Immature natural killer cell (primary cell): ENCODE measurements around the gene CA7. TPM values are rescaled to one million over a fixed set of nuclear protein-coding genes. Genes with fewer than 3 reads are reported as not detected.
A peak's percentile ranks its signal among the peaks of the same experiment; 100 is the strongest.
"Not testable (repeated sequence)": the region's sequence is repeated elsewhere in the genome, so short reads cannot be mapped to it uniquely, and the experiment has no call there.

Experiments used
- DNase-seq, 3 donors: peaks; one replicate each; pipeline ENCODE4 v3.0.0; 2022; ENCODE audit warnings: mixed read lengths in 1 of 3
- H3K27ac Mint-ChIP-seq, 6 donors: one replicate each; pipeline ENCODE4 v1.8.0; 2020; ENCODE audit warnings: mixed read lengths in 6 of 6, mild to moderate bottlenecking in 5 of 6, inconsistent platforms in 4 of 6, moderate library complexity in 3 of 6
- H3K27me3 Mint-ChIP-seq, 3 donors: one replicate each; pipeline ENCODE4 v1.8.0; 2020 to 2021; ENCODE audit warnings: low read depth in 3 of 3, mild to moderate bottlenecking in 3 of 3, mixed read lengths in 3 of 3, moderate library complexity in 3 of 3, inconsistent platforms in 1 of 3
- H3K36me3 Mint-ChIP-seq, 3 donors: one replicate each; pipeline ENCODE4 v1.8.0; 2020; ENCODE audit warnings: mixed read lengths in 3 of 3, inconsistent platforms in 2 of 3, mild to moderate bottlenecking in 2 of 3
- H3K4me1 Mint-ChIP-seq, 2 donors: one replicate each; pipeline ENCODE4 v1.8.0; 2020; ENCODE audit warnings: inconsistent platforms in 2 of 2, mild to moderate bottlenecking in 2 of 2, mixed read lengths in 2 of 2, moderate library complexity in 1 of 2
- H3K4me3 Mint-ChIP-seq, 5 donors: one replicate each; pipeline ENCODE4 v1.8.0; 2020; ENCODE audit warnings: mild to moderate bottlenecking in 5 of 5, mixed read lengths in 5 of 5, inconsistent platforms in 3 of 5, moderate library complexity in 3 of 5
- H3K9me3 Mint-ChIP-seq, 6 donors: one replicate each; pipeline ENCODE4 v1.8.0; 2020; ENCODE audit warnings: mild to moderate bottlenecking in 6 of 6, mixed read lengths in 6 of 6, inconsistent platforms in 4 of 6, moderate library complexity in 3 of 6
- polyA plus RNA-seq, 3 donors: library from polyadenylated mRNA; unstranded; fragments of 300-500 nt; fragmentation: Illumina TruSeq; gene quantifications; one replicate each; pipeline ENCODE4 v1.2.3, GENCODE V29; 2021

CA7 gene
- polyA plus RNA-seq, 3 donors from 2014 or later = 0.12 to 0.25 (median 0.17) TPM

DNA sequence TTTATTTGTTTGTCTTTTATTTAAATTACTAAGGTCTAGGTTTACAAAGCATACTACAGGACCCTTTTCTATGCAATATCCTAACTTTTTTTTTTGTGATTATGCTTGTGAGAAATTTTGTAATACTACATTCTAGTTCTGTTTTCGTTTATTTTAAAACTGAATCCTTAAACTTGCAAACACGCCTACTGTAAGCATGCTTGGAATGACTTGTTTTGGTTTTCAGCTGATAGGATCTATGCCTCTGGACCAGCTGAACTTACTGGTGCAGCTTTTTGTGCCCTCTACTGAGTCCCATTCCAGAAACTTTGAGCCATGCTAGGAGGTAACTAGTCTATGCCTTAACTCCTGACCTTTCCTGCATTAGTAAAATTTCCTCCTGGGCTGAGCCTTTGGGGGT lies 42.1 kb downstream of the CA7 start:
- no peak overlapping the region for H3K27ac Mint-ChIP-seq
- no peak overlapping the region for H3K4me3 Mint-ChIP-seq
- H3K9me3 Mint-ChIP-seq = no peaks in the 10 kb centered on the region

DNA sequence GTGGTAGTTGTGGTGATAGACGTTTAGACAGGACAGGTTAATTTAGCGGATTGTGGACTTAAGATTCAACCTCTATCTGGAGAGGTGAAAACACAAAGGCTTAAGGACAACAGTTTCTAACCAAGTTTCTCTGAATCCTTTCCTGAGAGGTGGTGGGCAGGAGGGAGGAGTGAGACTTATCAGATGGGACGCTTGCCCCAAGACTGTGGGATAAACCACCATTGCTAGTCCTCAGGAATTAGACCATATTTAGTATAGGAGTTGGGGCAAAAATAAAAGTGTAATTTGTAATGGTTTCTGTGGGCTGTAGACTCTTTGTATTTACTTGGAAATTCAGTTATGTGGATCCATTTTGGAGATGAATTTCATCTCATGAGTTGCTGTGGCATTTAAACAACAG lies 42.7 kb downstream of the CA7 start:
- no peak overlapping the region for H3K4me3 Mint-ChIP-seq
- DNase-seq = no peak
- no peaks in the 10 kb centered on the region for H3K9me3 Mint-ChIP-seq
- H3K4me1 Mint-ChIP-seq = peaks cover 3 to 29% of the 10 kb centered on the region in 2 donors
- H3K27ac Mint-ChIP-seq = peak overlapping the region in 3 of 6 donors; percentile 29 to 88 (median 51)
- peaks cover 6 to 24% (median 10%) of the 10 kb centered on the region in 3 donors for H3K36me3 Mint-ChIP-seq
- H3K27me3 Mint-ChIP-seq = peaks cover 0 to 1% (median 0%) of the 10 kb centered on the region in 3 donors

More for the DNA sequence above, 42.1 kb downstream of the CA7 start:
- peaks cover 0 to 2% (median 0%) of the 10 kb centered on the region in 3 donors for H3K27me3 Mint-ChIP-seq
- DNase-seq = no peak
- H3K36me3 Mint-ChIP-seq = peaks cover 6 to 24% (median 10%) of the 10 kb centered on the region in 3 donors
- H3K4me1 Mint-ChIP-seq = peaks cover 3 to 33% of the 10 kb centered on the region in 2 donors

GRCh38 chr16:66888647-66889615 lies 44.7 kb downstream of the CA7 start:
- Mint-ChIP-seq H3K27me3 (no peaks in the 10 kb centered on the region), H3K4me1 (peaks cover 5 to 19% of the 10 kb centered on the region in 2 donors), H3K9me3 (no peaks in the 10 kb centered on the region), H3K36me3 (peaks cover 6 to 24% (median 10%) of the 10 kb centered on the region in 3 donors), H3K27ac (peak overlapping the region in 2 of 6 donors; percentile 9 to 23), H3K4me3 (no peak overlapping the region)
- no peak for DNase-seq

DNA sequence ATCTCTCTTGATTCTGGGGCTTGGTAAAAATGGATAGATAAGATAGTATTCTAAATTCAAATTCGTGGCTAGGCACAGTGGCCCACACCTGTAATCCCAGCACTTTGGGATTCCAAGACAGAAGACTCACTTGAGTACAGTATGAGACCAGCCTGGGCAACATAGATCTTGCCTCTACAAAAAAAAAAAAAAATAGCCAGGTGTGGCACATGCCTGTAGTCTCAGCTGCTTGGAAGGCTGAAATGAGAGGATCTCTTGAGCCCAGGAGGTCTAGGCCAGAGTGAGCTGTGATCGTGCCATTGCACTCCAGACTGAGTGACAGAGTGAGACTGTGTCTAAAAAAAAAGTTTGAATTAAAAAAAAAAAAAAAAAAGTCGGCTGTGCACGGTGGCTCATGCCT lies 45.4 kb downstream of the CA7 start:
- no peaks in the 10 kb centered on the region for H3K27me3 Mint-ChIP-seq
- no peaks in the 10 kb centered on the region for H3K9me3 Mint-ChIP-seq
- no peak for DNase-seq
- peaks cover 6 to 19% (median 6%) of the 10 kb centered on the region in 3 donors for H3K36me3 Mint-ChIP-seq
- H3K27ac Mint-ChIP-seq = no peak overlapping the region
- peaks cover 5 to 19% of the 10 kb centered on the region in 2 donors for H3K4me1 Mint-ChIP-seq
- H3K4me3 Mint-ChIP-seq = no peak overlapping the region

GRCh38 chr16:66890799-66891198 lies 46.6 kb downstream of the CA7 start:
- Mint-ChIP-seq H3K4me3 (no peak overlapping the region), H3K9me3 (no peaks in the 10 kb centered on the region), H3K27me3 (peaks cover 0 to under 1% (median 0%) of the 10 kb centered on the region in 3 donors), H3K4me1 (peaks cover 5 to 11% of the 10 kb centered on the region in 2 donors), H3K27ac (peak overlapping the region in 1 of 6 donors; percentile 19), H3K36me3 (peaks cover 1 to 8% (median 1%) of the 10 kb centered on the region in 3 donors)
- no peak for DNase-seq

DNA sequence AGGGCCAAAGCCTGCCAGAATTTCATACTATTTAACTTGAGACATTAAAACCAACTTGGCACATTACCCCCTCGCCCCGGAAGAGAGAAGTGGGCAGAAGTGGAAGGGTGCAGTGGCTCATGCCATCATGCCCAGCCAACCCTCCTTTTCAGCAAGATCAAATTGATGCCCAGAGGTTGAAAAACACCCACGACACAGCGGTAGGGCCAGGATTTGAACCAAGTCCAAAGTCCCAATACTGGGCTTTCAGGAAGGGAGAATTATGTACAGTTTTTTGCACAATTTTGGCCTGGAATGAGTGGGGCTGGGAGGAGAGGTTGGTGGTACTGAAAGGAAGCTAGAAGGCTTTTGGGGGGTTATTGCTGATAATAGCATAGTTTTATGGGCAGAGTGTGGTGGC lies 47.1 kb downstream of the CA7 start:
- no peak for DNase-seq
- Mint-ChIP-seq H3K9me3 (no peaks in the 10 kb centered on the region), H3K36me3 (peaks cover 0 to 5% (median 0%) of the 10 kb centered on the region in 3 donors), H3K4me3 (no peak overlapping the region), H3K4me1 (peaks cover 5 to 6% of the 10 kb centered on the region in 2 donors), H3K27me3 (peaks cover 0 to 2% (median 0%) of the 10 kb centered on the region in 3 donors), H3K27ac (peak overlapping the region in 2 of 6 donors; percentile 19 to 61)

- Mint-ChIP-seq H3K36me3 (peaks cover 0 to 5% (median 0%) of the 10 kb centered on the region in 3 donors), H3K27ac (no peak overlapping the region), H3K4me1 (peaks cover 5 to 6% of the 10 kb centered on the region in 2 donors), H3K4me3 (no peak overlapping the region), H3K27me3 (peaks cover 0 to 2% (median 0%) of the 10 kb centered on the region in 3 donors), H3K9me3 (no peaks in the 10 kb centered on the region)
- DNase-seq = no peak
These were observed 47.6 kb downstream of the CA7 start for GRCh38 chr16:66891797-66892196.

- no peak for DNase-seq
- Mint-ChIP-seq H3K36me3 (no peaks in the 10 kb centered on the region), H3K27me3 (peaks cover 0 to 3% (median 0%) of the 10 kb centered on the region in 3 donors), H3K4me3 (no peak overlapping the region), H3K4me1 (peaks cover 0 to 3% of the 10 kb centered on the region in 2 donors), H3K9me3 (no peaks in the 10 kb centered on the region), H3K27ac (peak overlapping the region in 1 of 6 donors; percentile 70)
These were observed 49.8 kb downstream of the CA7 start for GRCh38 chr16:66894055-66894454.

GRCh38 chr16:66894948-66895688 lies 50.9 kb downstream of the CA7 start:
- H3K4me1 Mint-ChIP-seq = peaks cover 0 to 3% of the 10 kb centered on the region in 2 donors
- no peak overlapping the region for H3K4me3 Mint-ChIP-seq
- no peaks in the 10 kb centered on the region for H3K9me3 Mint-ChIP-seq
- H3K27me3 Mint-ChIP-seq = peaks cover 0 to 3% (median 0%) of the 10 kb centered on the region in 3 donors
- DNase-seq = peak; percentile 39 to 57 (median 52)
- H3K36me3 Mint-ChIP-seq = no peaks in the 10 kb centered on the region
- peak overlapping the region in 2 of 6 donors; percentile 17 to 70 for H3K27ac Mint-ChIP-seq

DNA sequence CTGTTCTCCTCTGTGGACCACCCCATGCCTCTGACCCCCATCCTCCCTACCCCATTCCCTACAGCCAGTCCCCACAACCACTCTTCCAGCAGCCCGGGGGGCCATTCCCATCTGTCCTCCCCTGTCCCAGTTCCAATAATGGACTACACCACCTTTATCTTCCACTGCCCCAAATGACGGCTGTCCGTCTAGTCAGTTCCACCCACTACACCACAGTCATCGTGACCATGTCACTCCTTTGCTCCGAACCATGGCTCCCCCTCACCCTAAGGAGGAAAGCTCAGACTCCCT lies 51.4 kb downstream of the CA7 start:
- Mint-ChIP-seq H3K36me3 (no peaks in the 10 kb centered on the region), H3K27ac (no peak overlapping the region), H3K9me3 (no peaks in the 10 kb centered on the region), H3K4me3 (no peak overlapping the region), H3K27me3 (peaks cover 0 to 3% (median 0%) of the 10 kb centered on the region in 3 donors), H3K4me1 (peaks cover 0 to 3% of the 10 kb centered on the region in 2 donors)
- no peak for DNase-seq

GRCh38 chr16:66895999-66896398 lies 51.8 kb downstream of the CA7 start:
- Mint-ChIP-seq H3K36me3 (no peaks in the 10 kb centered on the region), H3K27me3 (peaks cover 0 to 3% (median 0%) of the 10 kb centered on the region in 3 donors), H3K9me3 (no peaks in the 10 kb centered on the region), H3K27ac (no peak overlapping the region), H3K4me3 (no peak overlapping the region), H3K4me1 (peaks cover 0 to 3% of the 10 kb centered on the region in 2 donors)
- no peak for DNase-seq

DNA sequence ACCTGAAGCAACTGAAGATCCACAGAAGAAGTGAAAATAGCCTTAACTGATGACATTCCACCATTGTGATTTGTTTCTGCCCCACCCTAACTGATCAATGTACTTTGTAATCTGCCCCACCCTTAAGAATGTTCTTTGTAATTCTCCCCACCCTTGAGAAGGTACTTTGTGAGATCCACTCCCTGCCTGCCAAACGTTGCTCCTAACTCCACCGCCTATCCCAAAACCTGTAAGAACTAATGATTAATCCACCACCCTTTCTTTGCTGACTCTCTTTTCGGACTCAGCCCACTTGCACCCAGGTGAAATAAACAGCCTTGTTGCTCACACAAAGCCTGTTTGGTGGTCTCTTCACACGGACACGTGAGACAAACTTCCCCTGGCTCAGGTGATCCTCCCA lies 52.5 kb downstream of the CA7 start:
- H3K4me1 Mint-ChIP-seq, H3K9me3 Mint-ChIP-seq, H3K27me3 Mint-ChIP-seq, DNase-seq, H3K36me3 Mint-ChIP-seq, H3K27ac Mint-ChIP-seq, H3K4me3 Mint-ChIP-seq: not testable (repeated sequence)

GRCh38 chr16:66898207-66898606 lies 54.0 kb downstream of the CA7 start:
- Mint-ChIP-seq H3K36me3 (no peaks in the 10 kb centered on the region), H3K9me3 (no peaks in the 10 kb centered on the region), H3K4me1 (peaks cover 0 to under 1% of the 10 kb centered on the region in 2 donors), H3K4me3 (no peak overlapping the region), H3K27me3 (peaks cover 0 to 3% (median 0%) of the 10 kb centered on the region in 3 donors), H3K27ac (no peak overlapping the region)
- no peak for DNase-seq

- Mint-ChIP-seq H3K4me3 (no peak overlapping the region), H3K27ac (peak overlapping the region in 1 of 6 donors; percentile 1), H3K9me3 (no peaks in the 10 kb centered on the region), H3K4me1 (no peaks in the 10 kb centered on the region), H3K27me3 (peaks cover 0 to 3% (median 0%) of the 10 kb centered on the region in 3 donors), H3K36me3 (no peaks in the 10 kb centered on the region)
- DNase-seq = no peak
These were observed 54.7 kb downstream of the CA7 start for GRCh38 chr16:66898933-66899309.
